HL-60/S4 treated with phorbol 12-myristate 13-acetate at 8.2 ng/mL for 4 days and 3 days (cell line): ENCODE results near the gene PKP1.
"Not testable (repeated sequence)": the region's sequence is repeated elsewhere in the genome, so short reads cannot be mapped to it uniquely, and the experiment has no call there.

Experiments
- in situ Hi-C: fragments of 300-500 bp; cut with MboI; formaldehyde crosslinking; loops from 2 replicates; pipeline ENCODE4 v1.15.0; 2022; ENCODE audit warnings: low sequenced_read_pairs

Gene PKP1

DNA sequence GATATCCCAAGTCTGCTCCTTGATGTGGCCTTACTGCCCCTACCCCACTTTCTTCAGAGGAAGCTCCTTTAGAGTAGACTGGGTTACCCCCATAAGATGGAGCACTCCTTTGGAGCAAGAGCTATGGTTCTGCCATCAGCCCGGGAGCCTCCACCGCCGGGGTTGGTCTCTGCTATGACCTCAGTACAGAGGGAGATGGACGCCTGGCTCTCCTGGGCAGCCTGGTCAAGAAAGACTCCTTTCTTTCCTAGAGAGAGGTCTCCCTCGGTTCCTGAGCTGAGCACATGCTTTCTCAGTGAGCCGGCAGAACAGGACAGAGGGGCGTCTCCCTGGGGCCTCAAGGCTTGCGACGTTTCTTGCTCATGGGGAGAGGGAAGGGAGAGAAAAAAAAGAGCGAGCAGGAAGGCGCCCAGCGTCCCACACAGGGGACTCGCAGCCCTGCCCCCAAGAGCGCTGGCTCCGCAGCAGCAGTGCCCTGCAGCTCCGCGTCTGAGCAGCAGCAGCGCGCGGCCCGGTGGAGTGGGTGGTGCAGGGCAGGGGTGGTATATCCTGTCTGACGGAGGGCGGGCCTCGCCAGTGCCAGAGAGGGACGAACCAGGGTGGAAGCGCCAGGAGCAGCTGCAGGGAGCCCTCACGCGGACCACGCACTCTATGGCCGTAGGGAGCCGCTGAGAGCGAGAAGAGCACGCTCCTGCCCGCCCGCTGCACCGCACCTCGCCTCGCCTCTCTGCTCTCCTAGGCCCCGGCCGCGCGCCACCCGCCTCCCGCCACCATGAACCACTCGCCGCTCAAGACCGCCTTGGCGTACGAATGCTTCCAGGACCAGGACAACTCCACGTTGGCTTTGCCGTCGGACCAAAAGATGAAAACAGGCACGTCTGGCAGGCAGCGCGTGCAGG is at the start of gene PKP1:
TSS of gene PKP1 (plus strand) at position 576 of the 899 bp plus-strand sequence. CDS start at position 773, 197 bp downstream.
- in situ Hi-C loops, result no loop called here

DNA sequence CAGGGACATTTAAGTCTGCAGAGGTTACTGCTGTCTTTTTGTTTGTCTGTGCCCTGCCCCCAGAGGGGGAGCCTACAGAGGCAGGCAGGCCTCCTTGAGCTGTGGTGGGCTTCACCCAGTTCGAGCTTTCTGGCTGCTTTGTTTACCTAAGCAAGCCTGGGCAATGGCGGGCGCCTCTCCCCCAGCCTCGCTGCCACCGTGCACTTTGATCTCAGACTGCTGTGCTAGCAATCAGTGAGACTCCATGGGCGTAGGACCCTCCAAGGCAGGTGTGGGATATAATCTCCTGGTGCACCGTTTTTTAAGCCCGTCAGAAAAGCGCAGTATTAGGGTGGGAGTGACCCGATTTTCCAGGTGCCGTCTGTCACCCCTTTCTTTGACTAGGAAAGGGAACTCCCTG is 43.7 kb upstream of the PKP1 start:
- in situ Hi-C loops, result not testable (repeated sequence)

GRCh38 chr1:201240171-201240570 is 43.1 kb upstream of the PKP1 start:
- in situ Hi-C loops, result no loop called here

GRCh38 chr1:201241736-201242135 is 41.6 kb upstream of the PKP1 start:
- in situ Hi-C loops, result no loop called here

DNA sequence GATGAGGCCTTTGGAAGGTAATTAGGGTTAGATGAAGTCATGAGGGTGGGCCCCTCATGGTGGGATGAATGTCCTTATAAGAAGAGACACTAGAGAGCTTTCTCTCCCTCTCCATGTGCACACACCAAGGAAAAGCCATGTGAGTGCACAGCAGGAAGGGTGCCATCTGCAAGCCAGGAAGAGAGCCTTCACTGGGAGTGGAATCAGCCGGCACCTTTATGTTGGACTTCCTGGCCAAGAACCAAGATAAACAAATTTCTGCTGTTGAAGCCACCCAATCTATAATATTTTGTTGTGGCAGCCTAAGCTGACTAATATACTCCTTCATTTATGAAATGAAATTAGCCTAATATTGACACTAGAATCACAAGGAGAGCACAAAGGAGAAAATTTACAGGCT is 38.2 kb upstream of the PKP1 start:
- in situ Hi-C loops, result no loop called here

- in situ Hi-C loops, result no loop called here
Measured at GRCh38 chr1:201248721-201249559, 34.4 kb upstream of the PKP1 start.

GRCh38 chr1:201250326-201251011 is 32.8 kb upstream of the PKP1 start:
- in situ Hi-C loops, result no loop called here

- in situ Hi-C loops, result no loop called here
Measured at GRCh38 chr1:201251411-201251810, 31.9 kb upstream of the PKP1 start.

- in situ Hi-C loops, result no loop called here
Measured at GRCh38 chr1:201251851-201252430, 31.4 kb upstream of the PKP1 start.

GRCh38 chr1:201252944-201253371 is 30.3 kb upstream of the PKP1 start:
- in situ Hi-C loops, result no loop called here

DNA sequence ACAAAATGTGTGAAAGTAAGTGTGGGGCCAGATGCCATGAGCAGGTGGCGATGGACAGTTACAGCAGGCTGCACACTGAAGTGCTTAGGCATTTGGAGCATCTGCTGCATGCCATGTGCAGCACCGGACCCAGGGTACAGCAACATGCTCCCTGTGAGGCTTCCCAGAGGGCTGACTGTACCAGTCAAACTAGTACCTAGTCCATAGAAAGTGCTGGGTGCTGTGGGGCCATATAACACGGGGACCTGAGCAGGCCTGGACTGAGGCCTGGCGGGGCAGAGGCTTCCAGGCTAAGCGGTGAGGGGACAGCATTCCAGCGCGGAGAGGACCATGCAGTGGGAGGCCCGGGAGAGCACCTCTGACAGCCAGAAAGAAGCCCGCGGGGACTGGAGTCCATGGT is 29.9 kb upstream of the PKP1 start:
- in situ Hi-C loops, result no loop called here

- in situ Hi-C loops, result no loop called here
Measured at GRCh38 chr1:201253906-201254624, 29.2 kb upstream of the PKP1 start.

DNA sequence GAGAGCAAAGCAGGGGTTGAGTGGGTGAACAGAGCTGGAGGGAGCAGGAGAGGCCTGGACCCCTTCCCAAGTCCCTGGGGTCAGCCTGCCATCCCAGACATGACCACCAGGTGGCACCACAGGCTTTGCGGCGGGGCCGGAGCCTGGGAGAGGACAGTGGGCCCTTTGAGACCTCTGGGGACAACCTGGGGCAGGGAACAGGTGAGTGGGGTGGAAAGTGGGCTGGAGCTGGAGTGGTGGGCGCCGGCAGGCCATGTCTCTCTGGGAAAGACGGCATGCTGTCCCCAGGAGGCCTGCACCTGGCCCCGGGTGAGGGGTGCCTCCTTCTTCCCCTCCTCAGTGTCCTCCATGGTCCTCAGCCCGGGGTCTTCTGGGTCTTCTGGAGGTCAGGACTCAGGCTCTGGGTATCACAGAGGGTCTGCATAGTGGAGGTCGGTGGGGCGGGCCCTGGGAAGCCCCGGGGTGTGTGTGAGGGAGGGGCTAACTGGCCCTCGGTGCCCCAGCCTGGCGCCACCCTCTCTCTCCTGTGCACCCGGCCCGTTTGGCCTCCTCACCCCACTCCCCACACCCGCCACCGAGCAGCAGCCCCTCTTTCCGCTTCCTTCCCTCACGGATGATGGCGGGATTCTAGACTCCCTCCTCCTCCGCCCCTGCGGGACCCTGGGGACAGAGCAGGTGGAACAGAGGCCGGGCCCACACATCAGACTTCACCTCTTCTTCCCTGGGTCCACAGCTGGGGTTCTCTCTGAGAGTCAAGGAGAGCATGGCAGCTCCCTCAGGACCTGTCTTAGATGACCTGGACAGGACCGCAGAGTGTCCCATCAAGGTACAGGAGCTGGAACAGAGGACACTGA is 28.5 kb upstream of the PKP1 start:
- in situ Hi-C loops, result no loop called here

DNA sequence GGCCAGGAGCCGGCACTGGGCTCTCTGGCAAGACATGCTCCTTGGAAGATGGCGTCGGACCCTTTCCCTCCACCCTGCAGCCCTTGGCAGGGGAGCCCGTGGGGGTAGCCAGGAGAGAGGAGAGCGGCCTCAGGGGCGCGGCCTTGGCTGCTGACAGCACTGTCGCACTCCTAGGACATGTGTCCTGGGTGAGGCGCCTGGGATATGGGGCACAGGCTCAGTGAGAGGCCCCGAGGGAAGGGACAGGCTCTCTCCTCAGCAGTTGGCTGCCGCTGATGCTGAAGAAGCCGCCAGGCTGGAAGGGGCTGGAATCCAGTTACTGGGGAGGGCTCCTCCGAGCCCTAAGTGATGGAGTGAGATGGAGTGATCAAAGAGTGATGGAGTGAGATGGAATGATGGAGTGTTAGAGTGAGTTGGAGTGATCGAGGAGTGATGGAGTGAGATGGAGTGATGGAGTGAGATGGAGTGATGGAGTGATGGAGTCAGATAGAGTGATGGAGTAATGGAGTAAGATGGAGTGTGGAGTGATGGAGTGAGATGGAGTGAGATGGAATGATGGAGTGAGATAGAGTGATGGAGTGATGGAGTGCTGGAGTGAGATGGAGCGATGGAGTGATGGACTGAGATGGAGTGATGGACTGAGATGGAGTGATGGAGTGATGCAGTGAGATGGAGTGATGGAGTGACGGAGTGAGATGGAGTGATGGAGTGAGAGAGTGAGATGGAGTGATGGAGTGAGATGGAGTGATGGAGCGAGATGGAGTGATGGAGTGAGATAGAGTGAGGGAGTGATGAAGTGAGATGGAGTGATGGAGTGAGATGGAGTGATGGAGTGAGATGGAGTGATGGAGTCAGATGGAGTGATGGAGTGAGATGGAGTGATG is 27.6 kb upstream of the PKP1 start:
- in situ Hi-C loops, result no loop called here

GRCh38 chr1:201258132-201258531 is 25.2 kb upstream of the PKP1 start:
- in situ Hi-C loops, result not testable (repeated sequence)

DNA sequence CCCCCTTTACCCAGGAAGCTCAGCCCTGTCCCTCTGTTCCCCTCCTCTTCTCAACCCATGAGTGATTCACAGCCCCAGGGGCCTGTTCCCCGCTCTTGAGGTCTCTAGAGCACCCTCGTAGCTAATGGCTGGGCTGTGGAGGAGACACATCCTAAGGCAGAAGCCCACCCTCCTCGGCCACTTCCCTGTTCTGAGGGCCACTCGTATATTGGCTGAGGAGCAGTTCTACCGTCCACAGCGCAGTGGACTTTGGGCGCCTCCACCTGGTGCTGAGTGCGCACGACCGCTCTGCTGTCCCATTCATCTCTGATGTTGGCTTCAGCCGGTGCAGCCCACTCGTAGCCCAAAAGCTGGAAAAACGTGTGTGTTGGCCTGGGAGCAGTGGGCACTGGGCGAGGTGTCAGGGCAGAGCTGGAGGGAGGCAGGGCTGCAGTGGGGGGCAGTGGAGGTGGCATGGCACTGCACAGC is 24.5 kb upstream of the PKP1 start:
- in situ Hi-C loops, result no loop called here

DNA sequence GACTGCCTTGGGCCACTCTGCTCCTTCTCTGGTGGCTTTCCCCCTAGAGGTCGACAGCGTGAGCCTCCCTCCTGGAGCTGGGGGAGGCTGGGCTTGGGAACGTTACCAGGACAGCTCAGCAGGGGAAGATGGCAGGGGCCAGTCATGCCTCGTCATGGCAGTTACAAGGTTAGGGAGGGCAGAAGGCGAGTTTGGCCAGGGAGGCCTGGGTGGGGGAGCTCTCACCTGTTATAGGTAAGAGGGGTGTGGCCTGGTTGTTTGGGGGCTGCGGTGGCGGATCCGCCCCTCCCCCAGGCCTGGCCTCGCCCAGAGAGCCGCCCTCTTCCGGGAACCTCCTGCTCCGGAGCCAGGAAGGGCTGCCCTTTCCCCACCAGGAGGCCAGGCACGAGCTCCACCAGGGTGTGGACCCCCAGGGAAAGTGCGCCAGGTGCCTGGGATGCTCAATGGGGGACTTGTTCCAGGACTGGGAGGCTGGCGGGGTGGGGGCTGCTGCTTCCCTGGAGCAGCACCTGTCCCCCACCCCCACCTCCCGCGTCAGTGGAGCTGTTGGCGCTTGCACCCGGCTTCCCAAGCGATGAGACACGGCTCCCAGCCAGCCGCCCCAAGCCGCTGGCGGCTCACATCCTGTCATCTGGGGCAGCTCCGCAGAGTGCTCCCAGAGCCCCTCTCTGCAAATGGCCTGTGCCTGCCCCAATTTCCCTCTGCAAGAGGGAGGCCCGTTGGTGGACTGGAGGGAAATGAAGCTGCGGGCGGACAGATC is 23.6 kb upstream of the PKP1 start:
- in situ Hi-C loops, result no loop called here

GRCh38 chr1:201260236-201260590 is 23.1 kb upstream of the PKP1 start:
- in situ Hi-C loops, result no loop called here
